A204.1 (cell line): ENCODE data around the gene MYO1D.

ENCODE experiments used
- FAIRE-seq: peaks from 2 replicates; lab custom pipeline; 2012; peaks lifted over from hg19 to GRCh38; lab: Jason Lieb, UNC

The MYO1D gene

DNA sequence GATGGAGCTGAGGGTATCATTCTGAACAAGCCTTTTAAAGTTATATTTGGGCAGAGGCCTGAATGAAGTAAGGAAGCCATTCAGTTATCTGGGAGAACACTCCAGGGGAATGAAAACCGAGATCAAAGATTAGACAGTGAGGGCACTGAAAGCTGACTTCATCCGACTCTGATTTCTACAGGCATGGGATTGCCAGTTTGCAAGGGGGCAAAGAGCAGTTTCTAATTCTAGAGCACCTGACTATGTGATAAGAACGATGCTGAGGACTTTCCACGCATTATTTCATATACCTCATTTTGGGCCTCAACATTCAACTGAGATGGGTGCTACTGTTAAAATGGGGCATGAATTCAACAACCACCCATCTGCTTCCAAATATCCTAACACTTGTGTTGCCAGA lies 254.4 kb downstream of the MYO1D start:
- FAIRE-seq, result no peak

DNA sequence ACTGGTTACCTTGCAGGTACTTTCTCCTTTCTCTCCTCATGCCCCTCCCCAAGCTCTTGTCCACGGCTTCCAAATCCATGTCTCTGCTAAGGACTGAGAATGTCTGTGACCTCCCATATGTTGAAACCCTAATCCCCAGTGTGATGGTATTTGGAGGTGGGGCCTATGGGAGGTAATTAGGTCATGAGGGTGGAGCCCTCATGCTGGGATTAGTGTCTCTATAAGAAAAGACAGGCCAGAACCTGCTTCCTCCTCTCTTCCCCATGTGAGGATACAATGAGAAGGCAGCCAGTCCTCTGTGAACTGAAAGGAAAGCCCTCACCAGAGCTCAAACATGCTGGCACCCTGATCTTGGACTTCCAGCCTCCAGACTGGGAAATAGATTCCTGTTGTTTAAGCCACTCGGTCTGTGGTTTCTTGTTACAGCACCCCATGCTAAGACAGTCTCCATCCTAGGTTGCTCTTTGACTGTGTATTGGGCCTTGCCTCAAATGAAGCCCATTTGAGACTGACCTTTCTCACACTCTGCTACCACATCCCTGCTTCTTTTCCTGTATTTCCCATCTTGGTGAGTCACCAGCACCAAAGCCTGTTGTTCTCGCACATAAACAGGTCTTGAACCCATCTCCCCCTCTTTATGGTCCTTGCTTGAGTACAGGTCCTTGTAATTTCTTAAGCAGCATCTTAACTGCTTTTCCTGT lies 255.2 kb downstream of the MYO1D start:
- no peak for FAIRE-seq

- no peak for FAIRE-seq
These were observed 261.6 kb downstream of the MYO1D start for GRCh38 chr17:32615326-32615725.

DNA sequence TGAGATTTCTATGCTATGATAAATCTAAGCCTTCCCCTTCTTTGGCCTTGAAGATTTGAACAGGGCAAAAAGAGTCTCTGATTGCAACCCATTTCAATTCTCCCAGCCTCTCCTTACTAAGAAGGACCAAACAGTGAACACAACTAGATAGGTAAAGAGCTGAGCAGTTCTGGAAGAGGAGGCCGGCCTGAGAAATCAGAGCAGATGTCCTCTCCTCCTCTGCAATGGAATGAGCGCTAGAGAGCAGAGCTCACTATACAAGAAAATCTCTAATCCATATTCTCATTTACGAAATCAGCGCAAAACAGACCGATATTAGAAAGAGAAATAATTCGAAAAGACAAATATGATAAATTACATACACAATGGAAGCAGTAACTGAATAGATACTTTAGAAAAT lies 266.0 kb downstream of the MYO1D start:
- FAIRE-seq, result no peak

DNA sequence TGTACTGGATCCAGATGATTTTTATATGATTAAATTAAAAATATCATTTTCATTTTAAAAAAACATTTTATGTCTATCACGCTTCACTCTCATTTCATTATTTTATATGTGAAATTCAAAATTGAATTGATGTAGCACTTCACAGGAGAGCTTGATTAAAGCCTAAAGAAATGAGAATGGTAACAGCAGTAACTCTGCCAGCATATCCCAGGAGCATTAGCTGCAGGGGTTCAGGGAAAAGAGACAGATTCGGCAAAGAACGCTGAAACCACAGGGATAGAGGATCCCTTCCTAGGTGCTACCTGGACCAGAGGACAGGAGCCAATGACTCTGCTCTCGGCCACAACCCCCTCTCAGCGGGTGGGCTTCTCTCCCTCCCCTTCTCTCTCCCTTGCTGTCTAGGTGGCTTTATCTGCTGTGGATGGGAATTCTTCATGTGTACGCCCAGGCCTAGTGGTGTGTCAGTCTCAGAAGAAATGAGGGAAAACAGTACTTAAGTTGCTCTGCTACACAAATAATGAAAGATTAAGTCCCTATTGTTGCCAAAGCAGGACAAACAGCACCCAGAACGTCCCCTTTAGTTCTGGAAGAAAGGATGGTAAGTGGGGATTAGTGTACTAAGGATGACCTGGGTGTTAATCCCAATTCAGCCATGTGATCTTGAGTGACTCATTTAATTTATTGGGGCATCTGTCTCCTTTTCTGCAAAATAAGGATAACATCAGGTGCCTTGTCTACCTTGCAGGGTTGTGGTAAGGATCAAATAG lies 266.9 kb downstream of the MYO1D start:
- no peak for FAIRE-seq

DNA sequence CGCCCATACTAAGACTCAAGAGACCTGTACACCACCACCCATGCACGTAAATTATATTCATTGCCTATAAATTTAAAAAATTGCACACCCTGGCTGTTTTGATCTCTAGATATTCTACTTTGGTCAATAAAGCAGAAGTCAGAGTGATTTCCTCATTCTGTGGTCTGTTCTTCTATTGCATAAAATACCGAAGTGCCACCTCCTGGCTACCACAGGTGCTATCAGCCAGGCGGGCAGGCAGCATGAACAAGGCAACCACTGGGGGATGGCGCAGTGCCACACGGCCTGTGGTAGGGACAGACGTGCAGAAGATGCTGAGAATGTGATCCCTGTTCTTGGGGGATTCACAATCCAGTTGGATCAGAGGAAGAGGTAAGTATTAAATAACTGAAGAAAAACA lies 267.8 kb downstream of the MYO1D start:
- no peak for FAIRE-seq

DNA sequence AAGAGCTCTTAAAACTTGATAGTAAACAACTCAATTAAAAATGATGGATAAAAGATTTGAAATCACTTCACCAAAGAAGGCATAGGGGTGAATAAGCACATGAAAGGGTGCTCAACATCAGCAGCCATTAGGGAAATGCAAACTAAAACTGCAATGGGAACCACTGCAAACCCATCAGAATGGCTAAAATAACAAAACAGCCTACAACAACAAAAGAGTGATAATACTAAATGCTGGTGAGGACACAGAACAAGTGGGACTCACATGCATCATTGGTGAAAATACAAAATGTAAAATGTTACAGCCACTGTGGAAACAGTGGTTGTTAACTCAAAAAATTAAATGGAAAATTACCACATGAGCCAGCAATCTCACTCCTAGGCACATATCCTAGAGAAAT lies 268.7 kb downstream of the MYO1D start:
- no peak for FAIRE-seq

DNA sequence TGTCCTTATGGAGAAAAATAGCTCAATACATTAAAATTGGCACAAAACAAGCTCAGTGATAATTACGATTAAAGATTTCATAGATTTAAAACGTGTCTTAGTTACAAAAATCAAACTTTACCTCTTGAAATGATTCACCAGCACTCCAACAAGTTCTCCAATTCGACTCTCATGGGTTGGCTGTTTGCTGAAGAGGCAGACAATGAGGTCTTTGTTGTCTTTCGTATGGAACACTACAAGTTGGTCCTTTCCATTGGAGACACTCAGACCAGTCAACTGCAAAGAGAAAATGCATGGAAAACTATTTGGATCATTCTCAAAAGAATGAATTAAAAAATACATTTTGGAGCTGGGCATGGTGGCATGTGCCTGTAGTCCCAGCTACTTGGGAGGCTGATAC lies 272.0 kb downstream of the MYO1D start:
- FAIRE-seq, result no peak

DNA sequence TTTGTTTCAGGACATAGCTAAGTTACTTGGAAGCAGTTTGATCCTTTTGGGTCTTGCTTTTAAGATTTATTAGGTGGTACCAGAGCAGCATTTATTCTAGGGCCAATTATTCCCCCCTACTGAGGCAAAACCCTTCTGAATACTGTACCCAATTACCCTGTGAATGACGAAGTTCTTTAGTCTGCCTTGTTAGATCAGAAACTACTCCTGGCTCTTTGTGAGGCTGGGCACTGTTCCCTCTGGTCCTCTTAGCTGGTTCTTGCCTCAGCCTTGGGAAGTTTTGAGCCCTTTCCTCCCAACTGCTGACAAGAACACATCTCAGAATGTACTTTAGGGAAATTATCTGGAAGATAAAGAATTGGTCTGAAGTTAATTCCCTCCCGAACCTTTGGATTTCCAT lies 274.5 kb downstream of the MYO1D start:
- no peak for FAIRE-seq

DNA sequence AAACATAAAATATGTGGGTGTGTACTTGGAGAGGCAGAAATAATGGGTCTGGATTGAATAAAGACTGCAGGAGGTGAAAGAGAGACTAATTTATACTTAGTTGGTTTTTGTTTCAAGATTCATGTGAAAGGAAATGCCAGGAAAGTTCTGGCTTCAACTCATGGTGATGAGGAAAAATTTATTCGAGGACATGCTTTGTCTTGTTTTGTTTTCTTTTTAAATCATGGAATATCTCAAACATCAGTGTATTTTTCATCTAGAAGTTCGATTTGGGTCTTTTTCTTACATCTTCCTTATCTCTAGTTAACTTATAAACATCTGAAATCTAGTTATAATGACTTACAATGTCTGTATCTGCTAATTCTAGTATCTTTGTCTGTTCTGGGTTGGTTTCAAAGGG lies 275.1 kb downstream of the MYO1D start:
- FAIRE-seq, result no peak

DNA sequence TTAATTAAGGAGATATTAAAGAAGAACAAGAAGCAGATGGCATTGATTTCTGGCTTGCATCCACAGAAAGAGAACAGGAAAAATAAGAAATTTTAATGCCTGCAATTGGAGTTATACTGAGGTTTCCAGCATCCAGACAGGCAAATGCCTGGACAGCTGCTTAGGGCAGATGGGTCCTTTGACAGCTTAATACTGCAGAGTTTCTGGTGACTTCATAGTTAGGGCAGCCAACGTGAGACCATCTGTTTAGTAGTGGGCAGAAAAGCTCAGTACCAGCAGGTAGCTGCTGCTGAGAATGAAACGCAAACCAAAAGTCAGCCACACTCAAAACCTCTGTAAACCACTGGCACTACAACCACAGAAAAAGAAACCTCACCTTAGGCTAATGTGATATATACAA lies 280.3 kb downstream of the MYO1D start:
- no peak for FAIRE-seq

GRCh38 chr17:32596206-32596605 lies 280.7 kb downstream of the MYO1D start:
- FAIRE-seq, result no peak

DNA sequence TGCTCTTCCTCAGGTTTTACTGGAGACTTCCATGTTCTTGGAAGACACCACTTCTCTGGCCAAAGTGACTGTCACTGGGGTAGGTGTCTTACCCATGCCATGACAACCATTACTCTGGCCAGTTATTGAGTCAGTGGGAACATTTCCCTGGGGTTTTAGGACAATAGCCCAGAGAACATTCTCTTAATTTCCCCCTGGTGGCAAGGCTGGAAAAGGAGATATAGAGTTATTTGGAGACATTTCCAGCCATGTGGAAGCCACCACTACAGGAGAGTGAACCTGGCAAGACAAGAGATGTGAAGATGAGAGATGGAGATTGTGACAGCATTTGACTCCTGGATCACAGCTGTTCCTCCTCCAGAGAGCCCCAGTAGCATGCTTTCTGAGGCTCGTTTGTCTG lies 283.9 kb downstream of the MYO1D start:
- no peak for FAIRE-seq

- FAIRE-seq, result no peak
These were observed 285.5 kb downstream of the MYO1D start for GRCh38 chr17:32591405-32591804.

DNA sequence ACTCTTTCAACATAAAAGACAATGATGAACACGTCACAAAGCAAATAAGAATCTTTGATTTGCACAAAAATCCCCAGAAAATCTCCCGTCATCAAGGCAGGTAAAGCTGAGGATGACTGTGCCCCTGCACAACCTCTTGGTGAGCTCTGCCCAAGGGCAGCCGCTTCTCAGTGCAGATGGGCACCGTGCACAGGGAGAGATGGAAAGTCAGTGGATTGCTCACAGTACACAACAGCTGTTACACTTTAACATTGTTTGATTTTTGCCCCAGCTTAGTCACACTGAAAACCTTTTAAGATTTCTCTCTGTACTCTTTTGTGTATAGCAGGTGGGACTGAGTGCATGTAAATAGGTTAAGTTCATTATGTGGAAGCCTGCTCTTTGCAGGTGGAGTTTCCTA lies 285.9 kb downstream of the MYO1D start:
- no peak for FAIRE-seq

- FAIRE-seq, result no peak
These were observed 287.9 kb downstream of the MYO1D start for GRCh38 chr17:32588982-32589381.

DNA sequence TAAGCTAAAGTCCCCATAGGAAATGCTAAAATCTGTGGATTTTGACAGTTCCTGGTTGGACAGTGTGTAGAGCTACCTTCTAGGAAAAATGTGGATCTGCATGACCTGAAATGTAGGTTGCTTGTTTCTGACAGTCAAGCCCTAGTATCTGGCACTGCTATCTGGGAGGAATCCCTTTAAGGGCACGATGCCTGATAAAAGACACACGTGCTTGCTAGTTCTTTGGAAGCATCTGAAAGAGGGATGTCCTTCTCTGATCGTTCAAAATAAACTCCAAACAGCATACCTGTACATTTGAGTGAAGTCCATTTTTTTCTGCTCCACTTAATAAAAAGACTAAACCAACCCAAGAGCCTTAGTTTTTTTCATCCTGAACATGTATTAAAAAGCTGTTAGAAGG lies 288.8 kb downstream of the MYO1D start:
- no peak for FAIRE-seq

DNA sequence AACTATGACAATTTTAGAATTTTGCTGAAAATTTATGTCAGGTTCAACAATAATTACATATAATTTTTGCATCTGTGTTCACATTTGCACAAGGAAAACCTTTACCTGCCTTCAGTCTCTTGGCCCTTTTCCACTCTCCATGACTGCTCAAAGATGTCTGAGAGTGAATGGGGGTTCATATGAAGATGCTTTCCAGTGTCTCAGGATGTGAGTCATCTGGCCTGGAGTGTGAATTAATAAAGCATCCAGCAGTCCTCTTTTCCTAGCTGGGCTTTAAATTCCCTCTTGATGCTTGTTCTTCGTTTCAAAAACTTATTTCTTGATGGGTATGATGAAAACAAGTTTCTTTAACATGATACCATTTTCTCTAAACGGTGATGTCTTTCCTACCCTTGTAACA lies 290.3 kb downstream of the MYO1D start:
- no peak for FAIRE-seq

- FAIRE-seq, result no peak
These were observed 292.1 kb downstream of the MYO1D start for GRCh38 chr17:32584792-32585191.

DNA sequence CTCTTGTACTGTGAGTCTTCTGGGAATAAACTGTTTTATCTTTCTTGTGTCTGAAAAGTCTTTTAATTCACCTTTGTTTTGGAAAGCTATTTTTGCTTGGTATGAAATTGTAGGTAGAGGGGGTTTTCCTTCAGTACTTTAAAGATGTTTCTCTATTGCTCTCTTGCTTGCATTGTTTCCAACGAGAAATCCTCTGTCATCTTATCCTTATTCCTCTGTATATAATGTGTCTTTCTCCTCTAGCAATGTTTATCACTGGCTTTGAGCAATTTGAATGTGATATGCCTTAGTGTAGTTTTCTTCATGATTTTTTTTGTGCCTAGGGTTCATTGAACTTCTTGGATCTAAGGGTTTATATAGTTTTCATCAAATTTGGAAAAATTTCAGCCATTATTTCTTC lies 293.9 kb downstream of the MYO1D start:
- no peak for FAIRE-seq

GRCh38 chr17:32575852-32576251 lies 301.1 kb downstream of the MYO1D start:
- FAIRE-seq, result no peak

GRCh38 chr17:32570081-32570396 lies 306.9 kb downstream of the MYO1D start:
- no peak for FAIRE-seq

- FAIRE-seq, result no peak
These were observed 307.5 kb downstream of the MYO1D start for GRCh38 chr17:32569171-32570080.
